Retina (tissue), 1 donor: ENCODE measurements around the gene DR1.

Experiments
- DNase-seq: peaks from one replicate; pipeline ENCODE4 v3.0.0-alpha.2; 2016

DR1 gene

DNA sequence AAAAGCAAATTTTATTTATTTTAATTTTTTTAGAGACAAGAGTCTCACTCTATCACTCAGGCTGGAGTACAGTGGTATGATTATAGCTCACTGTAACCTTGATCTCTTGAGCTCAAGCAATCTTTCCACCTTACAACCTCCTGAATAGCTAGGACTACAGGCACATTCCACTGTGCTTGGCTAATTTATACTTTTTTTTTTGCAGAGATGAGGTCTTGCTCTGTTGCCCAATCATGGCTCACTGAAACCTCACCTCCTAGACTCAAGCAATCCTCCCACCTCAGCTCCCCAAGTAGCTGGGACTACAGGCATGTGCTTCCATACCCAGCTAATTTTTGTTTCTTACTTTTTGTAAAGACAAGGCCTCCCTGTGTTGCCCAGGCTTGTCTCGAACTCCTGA lies 49.5 kb downstream of the DR1 start:
- DNase-seq: no peak

GRCh38 chr1:93399781-93400180 lies 54.1 kb downstream of the DR1 start:
- no peak for DNase-seq

DNA sequence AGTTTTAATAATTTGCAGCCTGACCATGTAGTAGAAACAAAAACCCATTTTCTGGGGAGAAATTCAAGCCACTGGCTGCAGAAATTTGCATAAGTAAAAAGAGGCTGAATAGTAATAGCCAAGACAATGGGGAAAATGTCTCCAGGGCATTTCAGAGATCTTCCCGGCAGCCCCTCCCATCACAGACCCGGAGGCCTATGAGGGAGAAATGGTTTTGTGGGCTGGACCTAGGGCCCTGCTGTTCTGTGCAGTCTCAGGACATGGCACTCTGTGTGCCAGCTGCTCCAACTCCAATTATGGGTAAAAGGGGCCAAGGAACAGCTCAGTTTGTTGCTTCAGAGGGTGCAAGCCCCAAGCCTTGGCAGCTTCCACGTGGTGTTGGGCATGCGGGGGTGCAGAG lies 62.5 kb downstream of the DR1 start:
- no peak for DNase-seq

DNA sequence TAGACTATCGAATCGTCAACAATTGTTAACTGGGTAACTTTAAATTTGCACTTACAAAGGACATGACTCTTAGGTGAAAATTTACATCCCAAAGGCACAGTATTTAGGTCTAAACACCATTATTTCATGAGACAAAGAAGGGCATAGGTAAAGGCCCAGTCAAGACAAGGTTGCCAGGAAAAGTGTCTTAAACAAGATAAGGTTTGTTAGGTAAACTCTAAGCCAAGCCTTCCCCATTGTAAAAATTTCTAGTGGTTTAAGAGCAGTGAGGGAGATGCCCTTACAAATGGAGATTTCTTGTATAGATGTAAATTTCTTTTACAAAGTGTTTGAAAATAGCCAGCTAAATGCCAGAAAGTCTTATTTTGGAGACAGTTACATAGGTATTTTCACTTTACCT lies 65.3 kb downstream of the DR1 start:
- no peak for DNase-seq

- no peak for DNase-seq
Observed at GRCh38 chr1:93414749-93415148, 69.0 kb downstream of the DR1 start.

- no peak for DNase-seq
Observed at GRCh38 chr1:93415296-93415695, 69.6 kb downstream of the DR1 start.

DNA sequence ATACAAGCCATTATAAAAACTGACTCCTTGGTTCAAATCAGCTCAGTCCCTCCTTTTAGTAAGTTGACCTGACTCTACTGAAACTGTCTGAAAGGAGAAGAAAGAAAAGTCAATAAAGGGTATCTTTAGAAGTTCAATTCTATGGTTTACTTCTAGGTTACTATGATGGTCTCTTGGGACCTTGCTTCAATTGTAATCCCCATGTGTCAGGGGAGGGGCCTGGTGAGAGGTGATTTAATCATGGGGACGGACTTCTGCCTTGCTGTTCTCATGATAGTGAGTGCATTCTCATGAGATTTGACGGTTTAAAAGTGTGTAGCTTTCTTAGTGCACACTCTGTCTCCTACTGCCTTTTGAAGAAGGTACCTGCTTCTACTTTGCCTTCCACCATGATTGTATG lies 70.5 kb downstream of the DR1 start:
- no peak for DNase-seq
